Measurements from ENCODE around the gene GRIP2. TPM values are rescaled to one million over a fixed set of nuclear protein-coding genes. Genes with fewer than 3 reads are reported as not detected.
A peak's percentile ranks its signal among the peaks of the same experiment; 100 is the strongest.

Gene GRIP2
- total RNA-seq, 6 experiments from 2014 or later, result 0.04 to 0.44 (median 0.33) TPM; not detected in 1

DNA sequence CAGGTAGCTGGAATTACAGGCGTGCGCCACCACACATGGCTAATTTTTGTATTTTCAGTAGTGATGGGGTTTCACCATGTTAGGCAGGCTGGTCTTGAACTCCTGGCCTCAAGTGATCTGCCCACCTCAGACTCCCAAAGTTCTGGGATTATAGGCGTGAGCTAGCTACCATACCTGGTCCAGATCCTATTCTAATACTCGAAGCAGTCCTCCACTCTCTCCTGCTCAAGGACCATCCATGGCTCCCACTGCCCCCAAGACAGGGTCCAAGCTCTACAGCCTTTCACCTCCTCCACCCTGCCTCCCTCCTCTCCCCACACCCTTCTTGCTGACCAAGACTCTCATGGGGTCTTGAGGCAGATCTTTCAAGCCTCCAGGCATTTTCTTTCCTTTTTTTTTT is 12.6 kb upstream of the GRIP2 start:
- TF ChIP-seq POLR2A (IDR thresholded peaks at IDR 0.05), result no peak
- TF ChIP-seq, protein P1, sequence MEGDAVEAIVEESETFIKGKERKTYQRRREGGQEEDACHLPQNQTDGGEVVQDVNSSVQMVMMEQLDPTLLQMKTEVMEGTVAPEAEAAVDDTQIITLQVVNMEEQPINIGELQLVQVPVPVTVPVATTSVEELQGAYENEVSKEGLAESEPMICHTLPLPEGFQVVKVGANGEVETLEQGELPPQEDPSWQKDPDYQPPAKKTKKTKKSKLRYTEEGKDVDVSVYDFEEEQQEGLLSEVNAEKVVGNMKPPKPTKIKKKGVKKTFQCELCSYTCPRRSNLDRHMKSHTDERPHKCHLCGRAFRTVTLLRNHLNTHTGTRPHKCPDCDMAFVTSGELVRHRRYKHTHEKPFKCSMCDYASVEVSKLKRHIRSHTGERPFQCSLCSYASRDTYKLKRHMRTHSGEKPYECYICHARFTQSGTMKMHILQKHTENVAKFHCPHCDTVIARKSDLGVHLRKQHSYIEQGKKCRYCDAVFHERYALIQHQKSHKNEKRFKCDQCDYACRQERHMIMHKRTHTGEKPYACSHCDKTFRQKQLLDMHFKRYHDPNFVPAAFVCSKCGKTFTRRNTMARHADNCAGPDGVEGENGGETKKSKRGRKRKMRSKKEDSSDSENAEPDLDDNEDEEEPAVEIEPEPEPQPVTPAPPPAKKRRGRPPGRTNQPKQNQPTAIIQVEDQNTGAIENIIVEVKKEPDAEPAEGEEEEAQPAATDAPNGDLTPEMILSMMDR (IDR thresholded peaks at IDR 0.05), result no peak
- ATAC-seq (no peak), DNase-seq (peak in 1 of 3 donors; percentile 7)
- H3K4me1 ChIP-seq, result no peaks in the 10 kb centered on the region
- WGBS (ENCODE audit: insufficient coverage, low coverage, low lambda C conversion rate, missing lambda C conversion rate), result 67% methylated on average over 3 of the region's 4 CpGs
- no peaks in the 10 kb centered on the region for H3K9me3 ChIP-seq
- no peak overlapping the region for H3K27ac ChIP-seq
- H3K4me3 ChIP-seq, result no peak overlapping the region
- intact Hi-C loops (cut with DNase I), result no loop called here
- no peaks in the 10 kb centered on the region for H3K27me3 ChIP-seq
- H3K36me3 ChIP-seq, result no peaks in the 10 kb centered on the region

DNA sequence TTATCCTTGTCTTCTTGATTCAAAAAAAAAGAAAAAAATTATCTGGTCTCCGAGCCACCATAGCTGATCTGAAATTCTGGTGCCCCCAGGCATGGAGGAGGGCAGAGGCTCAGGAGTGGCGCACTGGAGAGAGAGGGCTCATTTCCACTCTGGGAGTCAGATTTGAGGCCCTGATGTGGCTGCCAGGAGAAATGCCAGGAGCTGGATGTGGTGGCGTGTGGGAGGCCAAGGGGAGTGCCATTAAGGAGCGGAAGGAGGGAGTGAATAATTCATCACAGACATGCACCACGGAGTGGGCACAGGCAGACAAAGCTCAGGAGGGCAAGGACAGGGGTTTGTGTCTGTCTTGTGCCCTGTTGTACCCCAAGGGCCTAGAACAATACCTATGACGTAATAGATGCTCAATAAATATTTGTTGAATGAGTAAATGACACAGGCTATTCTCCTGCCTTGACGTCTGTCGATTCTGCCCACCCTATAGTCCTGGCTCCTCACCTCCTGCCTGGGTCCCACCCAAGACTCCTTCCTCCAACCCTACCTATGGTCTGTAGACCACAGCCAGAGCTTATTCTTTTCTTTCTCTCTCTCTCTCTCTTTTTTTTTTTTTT is 12.0 kb upstream of the GRIP2 start:
- Histone ChIP-seq H3K27me3 (no peaks in the 10 kb centered on the region), H3K27ac (no peak overlapping the region), H3K4me3 (no peak overlapping the region), H3K9me3 (no peaks in the 10 kb centered on the region), H3K4me1 (no peaks in the 10 kb centered on the region), H3K36me3 (no peaks in the 10 kb centered on the region)
- ATAC-seq, result no peak
- no peak for TF ChIP-seq POLR2A (IDR thresholded peaks at IDR 0.05)
- TF ChIP-seq, protein P1 (IDR thresholded peaks at IDR 0.05), result no peak
- DNase-seq, result peak in 1 of 3 donors; percentile 15
- WGBS (ENCODE audit: insufficient coverage, low coverage, low lambda C conversion rate, missing lambda C conversion rate), result 72% methylated on average over 8 of the region's 8 CpGs
- intact Hi-C loops (cut with DNase I), result no loop called here

DNA sequence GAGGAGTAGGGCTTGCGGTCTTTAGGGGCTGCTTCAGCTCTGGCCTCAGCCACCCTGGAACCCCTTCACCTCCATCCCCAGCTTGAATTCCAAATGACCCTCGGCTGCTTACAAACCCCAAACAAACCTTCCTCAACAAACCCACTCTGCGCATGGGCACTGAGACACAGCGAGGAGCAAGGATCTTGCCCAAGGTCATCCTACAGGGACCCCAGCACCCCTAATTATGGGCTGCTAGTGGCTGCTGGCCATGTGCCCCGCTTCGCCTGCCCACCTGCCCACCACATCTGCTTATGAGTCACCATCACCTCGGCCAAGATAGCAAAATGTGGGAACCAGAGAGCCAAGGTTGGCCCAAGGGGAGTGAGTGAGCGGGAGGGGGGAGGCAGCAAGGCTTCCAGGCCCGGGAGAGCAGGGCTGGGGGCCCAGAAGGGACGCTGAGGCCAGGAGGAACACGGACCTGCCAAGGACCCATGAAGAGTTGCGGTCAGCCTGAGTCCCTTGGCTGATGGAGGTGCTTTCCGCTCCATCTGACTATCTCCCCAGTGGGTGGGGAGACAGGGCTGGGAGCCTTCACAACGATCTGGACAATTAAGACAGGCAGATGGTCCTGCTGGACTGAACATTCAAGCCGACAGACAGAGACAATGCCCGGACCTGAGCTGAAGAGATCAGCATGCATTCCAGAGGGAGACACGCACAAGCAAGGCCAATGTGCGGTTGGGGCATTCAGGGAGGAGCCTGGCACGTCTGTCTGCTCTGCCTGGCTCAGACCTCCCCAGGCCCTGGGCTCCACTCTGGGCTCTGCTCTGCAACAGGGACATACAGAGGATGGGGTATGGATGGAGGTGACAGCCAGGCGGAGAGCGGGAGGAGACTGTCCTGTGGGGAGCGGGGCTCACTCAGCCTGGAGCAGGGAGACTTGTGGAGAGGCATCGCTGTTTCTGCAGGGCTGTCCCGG is 10.8 kb upstream of the GRIP2 start:
- no peak overlapping the region for H3K27ac ChIP-seq
- no peaks in the 10 kb centered on the region for H3K36me3 ChIP-seq
- DNase-seq, result peak in 1 of 3 donors; percentile 36
- TF ChIP-seq, protein P1 (IDR thresholded peaks at IDR 0.05), result no peak
- TF ChIP-seq POLR2A (IDR thresholded peaks at IDR 0.05), result no peak
- H3K9me3 ChIP-seq, result no peaks in the 10 kb centered on the region
- no peaks in the 10 kb centered on the region for H3K27me3 ChIP-seq
- WGBS (ENCODE audit: insufficient coverage, low coverage, low lambda C conversion rate, missing lambda C conversion rate), result 55% methylated on average over 10 of the region's 24 CpGs
- no peaks in the 10 kb centered on the region for H3K4me1 ChIP-seq
- no peak for ATAC-seq
- H3K4me3 ChIP-seq, result no peak overlapping the region
- intact Hi-C loops (cut with DNase I), result no loop called here

DNA sequence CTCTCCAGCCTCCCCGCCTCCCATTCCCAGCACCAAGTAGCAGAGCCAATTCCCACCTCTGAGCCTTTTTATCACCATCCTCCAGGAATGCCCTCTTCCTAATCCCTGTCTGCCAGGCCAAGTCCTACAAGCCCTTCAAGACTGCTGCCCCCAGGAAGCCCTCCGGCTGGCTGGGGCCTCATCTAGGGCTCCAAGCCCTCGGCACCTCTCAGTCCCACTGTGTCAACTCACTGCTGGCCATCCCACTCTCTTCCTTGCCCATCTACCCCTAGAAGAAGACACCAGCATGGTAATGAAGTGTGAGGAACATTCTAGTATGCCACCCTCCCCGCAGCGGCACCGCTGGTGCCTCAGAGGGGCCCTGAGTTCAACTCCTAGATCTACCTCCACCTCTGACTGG is 10.0 kb upstream of the GRIP2 start:
- ATAC-seq, result no peak
- H3K4me3 ChIP-seq, result no peak overlapping the region
- DNase-seq, result peak in 1 of 3 donors; percentile 37
- H3K4me1 ChIP-seq, result no peaks in the 10 kb centered on the region
- no peak for TF ChIP-seq POLR2A (IDR thresholded peaks at IDR 0.05)
- TF ChIP-seq, protein P1 (IDR thresholded peaks at IDR 0.05), result no peak
- no peaks in the 10 kb centered on the region for H3K36me3 ChIP-seq
- H3K27ac ChIP-seq, result no peak overlapping the region
- H3K9me3 ChIP-seq, result no peaks in the 10 kb centered on the region
- intact Hi-C loops (cut with DNase I), result no loop called here
- no peaks in the 10 kb centered on the region for H3K27me3 ChIP-seq
- no CpG with 5 or more reads among the region's 6 CpGs for WGBS (ENCODE audit: insufficient coverage, low coverage, low lambda C conversion rate, missing lambda C conversion rate)
